ENCODE measurements around the gene NINL. TPM values are rescaled to one million over a fixed set of nuclear protein-coding genes. Genes with fewer than 3 reads are reported as not detected.
"Not testable (repeated sequence)": the region's sequence is repeated elsewhere in the genome, so short reads cannot be mapped to it uniquely, and the experiment has no call there.

The NINL gene
- total RNA-seq, 1 donor from 2014 or later: 10.1 TPM

GRCh38 chr20:25503936-25504335 lies 81.4 kb downstream of the NINL start:
- no peak for DNase-seq (ENCODE audit: low read depth, low spot score)

DNA sequence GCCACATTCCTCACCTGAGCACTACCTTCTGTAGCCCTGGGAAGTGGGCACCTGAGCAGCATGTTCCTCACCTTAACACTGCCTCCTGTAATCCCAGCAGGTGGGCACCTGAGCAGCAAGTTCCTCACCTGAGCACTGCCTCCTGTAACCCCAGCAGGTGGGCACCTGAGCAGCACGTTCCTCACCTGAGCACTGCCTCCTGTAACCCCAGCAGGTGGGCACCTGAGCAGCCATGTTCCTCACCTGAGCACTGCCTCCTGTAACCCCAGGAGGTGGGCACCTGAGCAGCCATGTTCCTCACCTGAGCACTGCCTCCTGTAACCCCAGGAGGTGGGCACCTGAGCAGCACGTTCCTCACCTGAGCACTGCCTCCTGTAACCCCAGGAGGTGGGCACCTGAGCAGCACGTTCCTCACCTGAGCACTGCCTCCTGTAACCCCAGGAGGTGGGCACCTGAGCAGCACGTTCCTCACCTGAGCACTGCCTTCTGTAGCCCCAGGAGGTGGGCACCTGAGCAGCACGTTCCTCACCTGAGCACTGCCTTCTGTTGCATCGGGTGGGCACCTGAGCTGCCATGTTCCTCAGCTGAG lies 82.2 kb downstream of the NINL start:
- DNase-seq (ENCODE audit: low read depth, low spot score): not testable (repeated sequence)

DNA sequence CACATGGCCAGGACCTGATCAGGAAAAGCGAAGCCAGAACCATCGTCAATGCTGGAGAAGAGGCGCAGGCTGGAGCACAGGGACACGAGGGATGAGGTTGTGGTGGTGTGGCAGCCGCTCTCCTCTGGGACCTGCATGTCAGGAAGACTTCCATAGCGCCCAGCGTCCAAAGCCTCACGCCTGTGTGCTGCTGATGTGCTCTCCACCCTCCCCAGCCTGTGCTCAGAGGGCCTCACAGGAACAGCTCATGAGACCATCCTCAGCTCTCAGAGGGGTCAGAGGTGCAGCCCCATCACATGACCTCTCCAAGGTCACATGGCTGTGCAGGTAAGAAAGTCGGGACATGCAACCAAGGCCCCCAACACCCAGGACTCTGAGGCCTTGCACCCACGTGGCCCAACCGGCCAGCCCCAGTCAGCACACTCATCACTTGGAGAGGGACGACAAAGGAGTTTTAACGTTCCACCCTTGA lies 84.4 kb downstream of the NINL start:
- DNase-seq (ENCODE audit: low read depth, low spot score): no peak

GRCh38 chr20:25499855-25500434 lies 85.4 kb downstream of the NINL start:
- no peak for DNase-seq (ENCODE audit: low read depth, low spot score)

- DNase-seq (ENCODE audit: low read depth, low spot score): no peak
Observed at GRCh38 chr20:25499031-25499430, 86.3 kb downstream of the NINL start.

GRCh38 chr20:25498280-25498606 lies 87.1 kb downstream of the NINL start:
- DNase-seq (ENCODE audit: low read depth, low spot score): no peak

DNA sequence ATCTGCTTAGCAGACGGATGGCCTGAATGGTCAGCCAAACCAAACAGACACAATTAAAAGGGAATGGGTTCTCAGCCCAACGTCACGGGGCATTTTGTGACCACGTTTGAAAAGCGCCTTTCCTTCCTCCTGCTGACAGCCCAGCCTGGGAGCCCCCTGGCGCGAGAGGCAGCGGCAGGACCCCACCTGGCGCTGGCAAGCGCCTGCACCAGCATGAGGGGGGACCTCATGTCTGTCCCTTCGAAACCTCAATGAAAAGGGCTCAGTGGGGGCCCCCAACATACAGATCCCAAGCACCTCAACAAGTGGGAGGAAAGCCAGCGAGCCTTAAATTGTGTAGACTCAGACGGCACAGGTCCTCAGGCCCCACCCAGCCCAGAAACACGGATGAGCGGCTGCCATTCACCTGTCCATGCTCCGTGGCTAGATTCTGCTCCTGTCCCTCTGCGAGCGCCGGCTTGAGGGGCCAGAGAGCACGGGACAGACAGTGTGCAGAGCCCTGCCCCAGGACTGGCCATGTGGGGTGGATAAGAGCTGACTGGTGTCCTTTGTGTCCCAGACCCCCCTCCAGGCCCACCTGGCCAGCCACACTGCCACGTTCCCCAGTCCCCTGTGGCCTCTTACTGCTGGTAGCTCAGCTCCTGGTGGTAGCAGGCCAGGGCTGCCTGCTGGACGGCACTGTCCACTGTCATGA lies 87.6 kb downstream of the NINL start:
- DNase-seq (ENCODE audit: low read depth, low spot score): no peak

DNA sequence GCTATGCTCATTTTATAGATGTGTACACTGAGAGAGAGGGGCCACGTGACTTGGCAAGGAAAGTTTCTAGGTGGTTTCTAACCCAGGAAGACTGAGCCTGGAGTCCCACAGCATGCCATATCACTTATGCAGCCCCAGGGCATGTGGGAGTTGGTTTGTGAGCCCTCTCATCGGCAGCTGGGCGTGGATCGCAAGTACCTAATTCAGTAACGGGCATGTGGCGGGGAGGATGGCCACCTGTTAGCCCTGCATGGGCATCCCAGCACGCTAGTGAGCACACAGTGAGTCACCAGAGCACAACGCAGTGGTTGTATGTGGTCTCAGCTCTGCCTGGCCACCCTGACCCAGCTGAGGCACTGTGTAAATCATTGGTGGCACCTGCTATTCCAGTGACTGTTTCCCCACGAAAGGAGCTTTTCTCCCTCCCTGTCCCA lies 88.3 kb downstream of the NINL start:
- DNase-seq (ENCODE audit: low read depth, low spot score): no peak

GRCh38 chr20:25496165-25496967 lies 89.0 kb downstream of the NINL start:
- DNase-seq (ENCODE audit: low read depth, low spot score): no peak

GRCh38 chr20:25495189-25495824 lies 90.0 kb downstream of the NINL start:
- no peak for DNase-seq (ENCODE audit: low read depth, low spot score)

DNA sequence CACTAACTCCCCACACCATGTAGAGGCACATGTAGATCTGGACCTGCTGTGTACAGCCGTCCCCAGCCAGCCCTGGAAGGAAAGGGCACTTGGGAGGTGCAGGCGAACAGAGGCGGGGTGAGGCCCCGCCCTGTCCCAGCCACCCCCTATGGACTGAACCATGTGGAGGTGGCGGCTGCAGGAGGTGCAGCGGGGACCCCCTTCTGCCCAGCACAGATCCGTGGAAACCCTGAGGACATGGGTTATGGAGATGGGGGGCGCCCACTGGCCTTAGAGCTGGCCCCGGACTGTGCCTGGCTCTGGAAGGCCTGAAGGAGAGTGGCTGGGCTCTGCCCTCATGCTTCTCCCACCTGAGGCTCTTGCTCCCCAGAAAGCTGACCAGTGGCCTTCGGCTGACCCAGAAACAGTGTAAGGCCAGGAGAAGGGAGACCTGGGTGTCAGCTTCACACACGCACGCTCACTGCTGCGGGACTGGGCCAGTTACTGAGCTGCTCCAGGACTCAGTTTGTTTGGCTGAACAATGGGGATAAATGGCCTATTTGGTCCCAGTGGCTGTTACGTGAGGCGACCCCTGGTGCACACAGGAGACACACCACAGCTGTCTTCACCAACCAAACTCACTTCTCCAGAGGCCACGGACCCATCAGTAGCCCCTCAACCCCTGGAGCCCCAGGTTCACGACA lies 90.7 kb downstream of the NINL start:
- no peak for DNase-seq (ENCODE audit: low read depth, low spot score)

DNA sequence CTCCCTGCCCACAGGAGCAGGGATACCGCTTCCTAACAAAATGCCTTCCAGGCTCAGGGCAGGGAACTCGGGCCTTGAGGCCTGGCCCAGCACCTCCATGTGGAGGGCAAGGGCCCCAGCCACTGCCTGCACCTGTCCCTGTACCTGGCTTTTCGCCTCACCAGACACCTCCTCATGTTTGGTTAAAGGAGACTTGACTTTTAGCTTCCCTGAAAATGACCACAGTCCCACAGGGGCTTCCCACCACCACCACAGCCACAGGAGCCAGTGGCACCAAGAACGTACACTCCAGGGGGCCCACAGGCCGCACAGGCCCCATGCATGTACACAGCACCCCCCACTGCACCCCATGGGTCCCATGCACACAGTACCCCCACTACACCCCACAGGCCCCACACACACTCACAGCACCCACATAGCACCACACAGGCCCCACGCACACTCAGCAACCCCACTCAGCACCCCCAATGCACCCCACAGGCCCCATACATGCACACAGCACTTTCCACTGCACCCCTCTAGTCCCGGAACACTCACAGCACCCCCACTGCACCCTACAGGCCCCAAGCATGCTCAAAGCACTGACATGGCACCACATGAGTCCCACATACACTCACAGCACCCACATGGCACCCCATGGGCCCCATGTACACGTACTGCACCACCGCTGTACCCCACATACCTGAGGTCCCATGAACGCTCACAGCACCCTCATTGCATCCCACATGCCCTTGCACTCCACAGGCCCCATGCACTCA lies 91.4 kb downstream of the NINL start:
- DNase-seq (ENCODE audit: low read depth, low spot score): no peak

DNA sequence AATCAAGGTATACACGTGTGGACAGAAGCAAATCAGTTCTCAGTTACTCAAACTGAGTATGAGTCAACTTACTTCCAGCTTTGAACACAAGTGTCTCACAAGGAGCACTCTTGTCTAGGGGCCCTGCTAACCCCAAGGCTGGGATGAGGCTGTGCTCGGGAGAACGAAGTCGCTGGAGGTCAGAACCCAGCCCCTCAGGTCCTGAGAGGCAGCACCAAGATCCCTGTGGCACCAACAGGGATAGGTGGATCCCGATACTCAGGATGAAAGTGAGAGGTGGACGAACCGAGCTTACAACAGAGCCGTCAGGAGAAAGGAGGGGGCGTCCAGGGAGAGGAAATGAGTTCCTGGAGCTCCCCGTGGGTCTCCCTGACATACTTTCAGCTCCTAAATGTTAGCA lies 92.2 kb downstream of the NINL start:
- no peak for DNase-seq (ENCODE audit: low read depth, low spot score)

GRCh38 chr20:25491446-25492038 lies 93.8 kb downstream of the NINL start:
- DNase-seq (ENCODE audit: low read depth, low spot score): no peak

DNA sequence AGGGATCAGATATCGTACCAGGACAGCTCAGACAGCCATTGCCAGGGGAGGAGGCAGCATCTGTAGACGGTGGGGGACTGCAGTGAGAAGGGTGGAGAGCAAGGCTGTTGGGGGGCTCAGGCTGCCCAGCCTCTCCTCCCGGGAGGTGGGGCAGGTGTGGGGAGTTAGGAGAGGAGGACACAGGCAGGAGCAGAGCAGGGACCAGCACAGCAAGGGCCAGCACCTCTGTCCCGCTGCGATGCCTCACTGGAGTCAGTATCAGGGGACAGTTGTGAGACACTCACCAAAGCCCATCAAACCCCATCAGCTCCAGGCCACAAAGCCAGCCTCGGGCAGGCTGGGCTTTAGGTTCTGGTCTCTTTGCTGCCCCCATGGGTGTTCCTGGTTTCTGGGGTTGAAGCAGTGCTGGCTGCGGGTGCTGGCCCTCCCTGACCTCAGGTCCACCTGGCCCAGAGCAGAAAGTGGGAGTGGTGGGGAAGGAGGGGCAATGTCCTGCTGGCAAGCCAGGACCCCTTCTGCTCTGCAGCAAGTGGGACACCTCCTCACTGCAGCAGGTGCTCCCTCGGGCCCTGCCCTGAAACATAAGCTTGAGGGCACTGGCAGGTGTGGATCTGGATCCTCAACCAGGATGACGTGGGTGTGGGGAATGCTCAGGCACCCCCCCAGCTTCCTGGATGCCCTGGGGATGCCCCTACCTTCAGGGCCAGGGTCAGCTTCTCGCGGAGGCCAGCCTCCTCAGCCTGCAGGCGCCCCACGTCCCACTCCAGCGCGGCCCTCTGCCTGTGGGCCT lies 94.5 kb downstream of the NINL start:
- DNase-seq (ENCODE audit: low read depth, low spot score): no peak

DNA sequence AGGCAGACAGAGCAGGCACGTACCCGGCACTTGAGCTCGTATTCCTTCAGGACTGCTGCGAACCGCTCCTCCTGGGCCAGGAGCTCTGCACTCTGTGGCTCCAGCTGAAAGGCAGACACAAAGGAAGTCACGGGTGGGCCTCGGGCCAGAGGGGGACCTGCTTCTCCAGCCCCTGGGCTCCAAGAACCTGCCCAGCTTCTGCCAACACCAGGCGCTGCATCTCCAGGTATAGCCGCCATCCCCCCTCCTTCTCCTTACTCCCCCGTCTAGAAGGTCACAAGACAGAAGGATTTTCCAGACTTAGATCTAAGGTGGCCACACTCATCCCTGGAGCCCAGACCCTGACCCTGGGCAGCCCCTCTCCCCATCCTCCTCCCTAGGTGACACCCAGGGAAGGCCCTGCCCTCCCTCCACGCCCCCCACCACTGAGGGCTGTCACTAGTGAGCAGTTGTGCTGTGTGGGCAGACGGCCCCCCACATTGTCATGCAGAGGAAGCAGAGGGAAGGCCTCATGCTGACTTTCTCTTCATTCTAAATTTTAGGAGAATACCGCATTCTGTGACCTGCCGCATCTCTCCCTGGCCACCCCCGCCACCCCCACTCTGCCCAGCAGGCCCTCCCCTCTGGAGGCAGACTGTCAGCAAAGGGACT lies 96.0 kb downstream of the NINL start:
- DNase-seq (ENCODE audit: low read depth, low spot score): no peak

DNA sequence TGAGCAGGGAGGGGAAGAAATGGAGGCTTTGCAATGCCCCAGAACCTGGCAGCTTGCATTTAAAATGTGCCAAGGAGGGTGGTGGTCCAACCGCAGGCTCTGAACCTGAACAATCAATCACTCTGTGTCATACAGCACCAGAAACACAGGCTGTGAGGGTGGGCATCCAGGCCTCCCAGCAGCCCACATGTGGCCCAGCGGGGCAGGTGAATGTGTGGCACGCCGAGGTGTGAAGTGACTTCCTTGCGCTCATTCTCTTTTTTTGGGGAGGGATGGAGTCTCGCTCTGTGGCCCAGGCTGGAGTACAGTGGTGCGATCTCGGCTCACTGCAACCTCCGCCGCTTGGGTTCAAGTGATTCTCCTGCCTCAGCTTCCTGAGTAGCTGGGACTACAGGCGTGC lies 97.4 kb downstream of the NINL start:
- DNase-seq (ENCODE audit: low read depth, low spot score): no peak

GRCh38 chr20:25487306-25487705 lies 98.0 kb downstream of the NINL start:
- DNase-seq (ENCODE audit: low read depth, low spot score): no peak

- DNase-seq (ENCODE audit: low read depth, low spot score): no peak
Observed at GRCh38 chr20:25486377-25486776, 99.0 kb downstream of the NINL start.
